Activated naive CD4-positive, alpha-beta T cell treated with anti-CD3 and anti-CD28 coated beads, Interleukin-2, amount 10 ng/mL, durations not matched to agents 7 days and 5 days (primary cell): ENCODE results near the gene NAV2.

ENCODE experiments used
- CTCF ChIA-PET: fragments of 350-600 bp; sonication (Branson Sonifier 250); formaldehyde crosslinking; loops from one replicate; lab custom pipeline; 2021; ENCODE audit warnings: antibody characterized with exemption; lab: Charles Lee
- DNase-seq: peaks from one replicate; pipeline ENCODE4 v3.0.0-alpha.2; 2020
- H3K27ac Mint-ChIP-seq: one replicate; pipeline ENCODE4 v1.8.0; 2021; ENCODE audit warnings: mild to moderate bottlenecking, moderate library complexity, mixed read lengths
- H3K27me3 Mint-ChIP-seq: one replicate; pipeline ENCODE4 v1.8.0; 2021; ENCODE audit warnings: mild to moderate bottlenecking, mixed read lengths
- H3K36me3 Mint-ChIP-seq: one replicate; pipeline ENCODE4 v1.8.0; 2021; ENCODE audit warnings: mixed read lengths
- H3K4me1 Mint-ChIP-seq: one replicate; pipeline ENCODE4 v1.8.0; 2021; ENCODE audit warnings: mixed read lengths
- H3K4me3 Mint-ChIP-seq: one replicate; pipeline ENCODE4 v1.8.0; 2021; ENCODE audit warnings: mild to moderate bottlenecking, moderate library complexity, mixed read lengths
- H3K9me3 Mint-ChIP-seq: one replicate; pipeline ENCODE4 v1.8.0; 2021; ENCODE audit warnings: mixed read lengths

Gene NAV2

GRCh38 chr11:19800714-19801519 is 88.3 kb downstream of the NAV2 start:
- no peak overlapping the region for H3K27ac Mint-ChIP-seq
- CTCF ChIA-PET, result no interaction called here
- H3K27me3 Mint-ChIP-seq, result peaks cover 20% of the 10 kb centered on the region
- no peaks in the 10 kb centered on the region for H3K36me3 Mint-ChIP-seq
- no peaks in the 10 kb centered on the region for H3K4me1 Mint-ChIP-seq
- DNase-seq, result no peak
- H3K4me3 Mint-ChIP-seq, result no peak overlapping the region
- no peaks in the 10 kb centered on the region for H3K9me3 Mint-ChIP-seq

DNA sequence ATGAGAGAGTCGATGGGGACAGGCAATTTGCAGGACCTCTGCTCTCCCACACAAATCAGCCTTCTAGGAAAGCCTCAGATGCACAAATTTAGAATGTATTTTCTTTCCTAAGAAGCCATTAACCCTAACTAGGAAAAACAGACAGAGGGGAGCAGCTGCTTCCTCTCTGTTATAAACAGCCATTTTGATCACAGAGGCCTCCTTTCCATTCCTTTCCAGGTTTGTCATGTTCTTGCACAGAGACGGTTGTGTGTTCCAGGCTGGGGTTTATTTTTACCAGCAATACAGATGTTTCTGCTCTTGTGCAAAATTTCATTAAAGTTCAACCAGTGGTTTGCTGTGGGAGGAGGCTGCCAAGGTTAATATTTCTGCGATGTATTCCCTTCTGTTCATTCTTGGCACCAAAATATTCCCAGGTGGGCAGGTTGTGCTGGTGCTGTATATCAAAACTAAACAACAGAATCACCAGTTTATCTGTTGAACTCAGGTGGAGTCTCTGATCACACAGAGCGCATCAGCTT is 90.2 kb downstream of the NAV2 start:
- Mint-ChIP-seq H3K27ac (no peak overlapping the region), H3K36me3 (no peaks in the 10 kb centered on the region), H3K4me3 (no peak overlapping the region), H3K4me1 (no peaks in the 10 kb centered on the region), H3K27me3 (peaks cover 16% of the 10 kb centered on the region), H3K9me3 (no peaks in the 10 kb centered on the region)
- DNase-seq, result no peak
- CTCF ChIA-PET, result no interaction called here

- Mint-ChIP-seq H3K36me3 (no peaks in the 10 kb centered on the region), H3K9me3 (no peaks in the 10 kb centered on the region), H3K4me3 (no peak overlapping the region), H3K4me1 (no peaks in the 10 kb centered on the region), H3K27me3 (peaks cover 11% of the 10 kb centered on the region), H3K27ac (no peak overlapping the region)
- CTCF ChIA-PET, result no interaction called here
- DNase-seq, result no peak
These were observed 90.9 kb downstream of the NAV2 start for GRCh38 chr11:19803506-19803998.

- CTCF ChIA-PET, result no interaction called here
- H3K4me3 Mint-ChIP-seq, result no peak overlapping the region
- DNase-seq, result no peak
- H3K36me3 Mint-ChIP-seq, result no peaks in the 10 kb centered on the region
- no peaks in the 10 kb centered on the region for H3K4me1 Mint-ChIP-seq
- H3K27me3 Mint-ChIP-seq, result peaks cover 7% of the 10 kb centered on the region
- H3K9me3 Mint-ChIP-seq, result no peaks in the 10 kb centered on the region
- no peak overlapping the region for H3K27ac Mint-ChIP-seq
These were observed 92.7 kb downstream of the NAV2 start for GRCh38 chr11:19805376-19805775.

DNA sequence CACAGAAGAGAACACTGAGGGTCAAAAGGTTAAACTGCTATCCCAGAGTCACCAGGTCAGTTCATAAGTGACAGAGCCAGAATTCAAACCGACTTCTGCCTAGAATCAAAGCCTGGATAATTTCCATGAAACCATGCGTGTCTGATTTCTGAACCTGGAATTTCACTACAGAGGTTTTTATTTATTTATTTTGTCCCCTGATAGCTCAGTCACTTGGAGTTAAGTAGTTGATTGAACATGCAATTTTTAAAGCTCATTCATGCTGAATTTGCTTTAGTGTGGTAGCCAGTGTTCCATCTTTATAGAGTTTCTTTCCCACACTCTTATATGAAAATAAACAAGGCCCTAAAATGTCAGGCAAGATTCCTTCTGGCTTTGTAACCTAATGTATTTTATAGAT is 93.2 kb downstream of the NAV2 start:
- CTCF ChIA-PET, result no interaction called here
- no peak for DNase-seq
- no peaks in the 10 kb centered on the region for H3K36me3 Mint-ChIP-seq

DNA sequence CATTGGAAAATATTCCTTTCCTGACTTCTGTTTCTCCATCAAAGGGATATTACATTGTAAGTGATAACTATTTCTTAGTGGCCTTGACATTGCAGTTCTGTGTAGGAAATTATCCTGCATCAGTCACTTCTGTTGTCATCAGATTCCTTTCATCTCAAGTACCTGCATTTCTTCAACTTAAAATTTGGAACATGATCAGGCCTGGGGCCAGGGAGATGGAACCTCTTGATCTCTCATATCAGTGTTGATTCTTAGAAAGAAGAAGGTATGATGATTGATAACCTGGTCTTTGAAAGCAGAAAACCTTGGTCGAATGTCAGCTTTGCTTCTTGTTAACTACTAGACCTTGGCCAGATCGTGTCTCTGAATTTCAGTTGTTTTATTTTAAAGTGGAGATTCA is 93.6 kb downstream of the NAV2 start:
- Mint-ChIP-seq H3K4me3 (no peak overlapping the region), H3K4me1 (no peaks in the 10 kb centered on the region), H3K27me3 (peaks cover 6% of the 10 kb centered on the region), H3K27ac (no peak overlapping the region), H3K9me3 (no peaks in the 10 kb centered on the region), H3K36me3 (no peaks in the 10 kb centered on the region)
- CTCF ChIA-PET, result no interaction called here
- DNase-seq, result no peak

More for the DNA sequence above, 93.2 kb downstream of the NAV2 start:
- H3K9me3 Mint-ChIP-seq, result no peaks in the 10 kb centered on the region
- peaks cover 7% of the 10 kb centered on the region for H3K27me3 Mint-ChIP-seq
- H3K4me1 Mint-ChIP-seq, result no peaks in the 10 kb centered on the region
- H3K4me3 Mint-ChIP-seq, result no peak overlapping the region
- H3K27ac Mint-ChIP-seq, result no peak overlapping the region

GRCh38 chr11:19808076-19808911 is 95.7 kb downstream of the NAV2 start:
- CTCF ChIA-PET, result no interaction called here
- Mint-ChIP-seq H3K9me3 (no peaks in the 10 kb centered on the region), H3K27ac (no peak overlapping the region), H3K36me3 (no peaks in the 10 kb centered on the region), H3K4me1 (no peaks in the 10 kb centered on the region), H3K4me3 (no peak overlapping the region), H3K27me3 (peaks cover 4% of the 10 kb centered on the region)
- no peak for DNase-seq

GRCh38 chr11:19810852-19811251 is 98.2 kb downstream of the NAV2 start:
- DNase-seq, result no peak
- H3K4me1 Mint-ChIP-seq, result no peaks in the 10 kb centered on the region
- CTCF ChIA-PET, result no interaction called here

GRCh38 chr11:19811380-19811779 is 98.7 kb downstream of the NAV2 start:
- Mint-ChIP-seq H3K4me1 (no peaks in the 10 kb centered on the region), H3K36me3 (no peaks in the 10 kb centered on the region), H3K4me3 (no peak overlapping the region), H3K27ac (no peak overlapping the region), H3K9me3 (no peaks in the 10 kb centered on the region), H3K27me3 (no peaks in the 10 kb centered on the region)
- CTCF ChIA-PET, result no interaction called here
- no peak for DNase-seq

More at GRCh38 chr11:19810852-19811251, 98.2 kb downstream of the NAV2 start:
- no peak overlapping the region for H3K27ac Mint-ChIP-seq
- no peaks in the 10 kb centered on the region for H3K36me3 Mint-ChIP-seq
- H3K9me3 Mint-ChIP-seq, result no peaks in the 10 kb centered on the region
- no peaks in the 10 kb centered on the region for H3K27me3 Mint-ChIP-seq
- H3K4me3 Mint-ChIP-seq, result no peak overlapping the region

GRCh38 chr11:19812096-19812495 is 99.5 kb downstream of the NAV2 start:
- CTCF ChIA-PET, result no interaction called here
- H3K4me3 Mint-ChIP-seq, result no peak overlapping the region
- no peaks in the 10 kb centered on the region for H3K36me3 Mint-ChIP-seq
- no peaks in the 10 kb centered on the region for H3K27me3 Mint-ChIP-seq
- H3K4me1 Mint-ChIP-seq, result no peaks in the 10 kb centered on the region
- no peaks in the 10 kb centered on the region for H3K9me3 Mint-ChIP-seq
- H3K27ac Mint-ChIP-seq, result no peak overlapping the region
- no peak for DNase-seq

DNA sequence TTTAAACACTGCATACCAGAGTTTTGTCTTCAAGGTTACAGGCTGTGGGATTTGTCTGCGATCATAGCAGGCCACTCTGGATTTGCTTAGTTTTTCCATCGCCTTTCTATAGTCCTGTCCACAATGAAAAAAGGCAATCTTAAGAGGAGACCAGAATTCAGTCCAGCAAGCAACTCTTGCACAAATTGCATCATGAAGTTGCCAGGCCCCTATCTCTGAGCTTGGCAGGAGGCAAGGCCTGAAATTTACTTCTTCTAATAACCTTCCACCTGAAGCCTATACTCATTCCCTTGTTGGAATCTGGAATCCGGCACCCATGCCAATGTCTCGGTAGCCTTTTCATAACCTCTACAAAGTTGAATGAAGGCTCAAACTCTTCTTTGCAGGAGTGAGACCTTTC is 100.1 kb downstream of the NAV2 start:
- Mint-ChIP-seq H3K27ac (no peak overlapping the region), H3K9me3 (no peaks in the 10 kb centered on the region), H3K36me3 (no peaks in the 10 kb centered on the region), H3K4me1 (no peaks in the 10 kb centered on the region), H3K4me3 (no peak overlapping the region), H3K27me3 (no peaks in the 10 kb centered on the region)
- CTCF ChIA-PET, result no interaction called here
- DNase-seq, result no peak

- CTCF ChIA-PET, result no interaction called here
- Mint-ChIP-seq H3K4me1 (no peaks in the 10 kb centered on the region), H3K27ac (no peak overlapping the region), H3K27me3 (no peaks in the 10 kb centered on the region), H3K4me3 (no peak overlapping the region), H3K9me3 (no peaks in the 10 kb centered on the region), H3K36me3 (no peaks in the 10 kb centered on the region)
- DNase-seq, result no peak
These were observed 100.7 kb downstream of the NAV2 start for GRCh38 chr11:19813158-19813879.

DNA sequence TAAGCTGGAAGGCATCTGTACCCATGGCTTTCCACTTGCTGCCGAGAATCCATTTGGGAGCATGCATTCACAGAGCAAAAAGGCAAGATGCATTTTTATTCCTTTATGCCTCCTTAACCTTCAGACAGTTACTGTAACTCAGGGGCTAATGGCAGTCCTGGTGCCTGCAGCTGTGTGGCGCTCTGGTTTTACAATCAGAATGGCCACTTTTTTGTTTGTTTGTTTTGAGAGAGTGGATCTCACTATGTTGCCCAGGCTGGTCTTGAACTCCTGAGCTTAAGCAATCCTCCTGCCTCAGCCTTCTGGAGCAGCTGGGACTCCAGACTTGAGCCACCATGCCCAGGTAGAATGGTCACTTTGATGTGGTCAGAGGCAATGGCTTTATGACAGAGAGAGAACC is 101.8 kb downstream of the NAV2 start:
- DNase-seq, result no peak
- no peaks in the 10 kb centered on the region for H3K27me3 Mint-ChIP-seq
- no peaks in the 10 kb centered on the region for H3K9me3 Mint-ChIP-seq
- CTCF ChIA-PET, result no interaction called here
- no peak overlapping the region for H3K27ac Mint-ChIP-seq
- no peaks in the 10 kb centered on the region for H3K36me3 Mint-ChIP-seq
- H3K4me1 Mint-ChIP-seq, result no peaks in the 10 kb centered on the region
- H3K4me3 Mint-ChIP-seq, result no peak overlapping the region

DNA sequence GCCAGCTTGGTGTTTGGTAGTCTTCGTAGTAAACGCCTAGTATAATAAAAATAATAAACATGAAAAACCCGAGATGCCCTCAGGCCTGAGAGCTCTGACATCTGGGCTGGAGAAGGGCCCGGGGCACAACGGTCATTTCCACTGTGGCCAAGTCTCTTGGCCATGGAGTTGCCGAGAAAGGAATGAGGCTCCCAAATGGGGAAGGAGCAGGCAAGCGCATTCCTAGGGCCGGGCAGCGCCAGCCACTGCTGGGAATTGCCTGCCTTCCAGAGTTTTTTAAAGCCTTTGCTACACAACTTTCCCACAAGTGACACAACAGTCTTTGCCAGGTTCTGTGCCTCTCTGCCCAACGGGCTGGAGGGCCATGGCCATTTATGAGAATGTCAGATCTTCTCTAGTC is 103.4 kb downstream of the NAV2 start:
- Mint-ChIP-seq H3K9me3 (no peaks in the 10 kb centered on the region), H3K27ac (no peak overlapping the region), H3K36me3 (no peaks in the 10 kb centered on the region), H3K4me1 (no peaks in the 10 kb centered on the region), H3K4me3 (no peak overlapping the region), H3K27me3 (no peaks in the 10 kb centered on the region)
- no peak for DNase-seq
- CTCF ChIA-PET, result no interaction called here
